Measurements from ENCODE around the gene CAPRIN2.

Gene CAPRIN2

GRCh38 chr12:30754750-30755394, at the start of gene CAPRIN2:
CAPRIN2 (minus strand) TSS chr12:30754951; CDS start chr12:30753520, 1,431 bp downstream.
- peak; percentile 99 for DNase-seq

GRCh38 chr12:30797689-30798088, 42.9 kb upstream of the CAPRIN2 start:
- no peak for DNase-seq

GRCh38 chr12:30796891-30797371, 42.2 kb upstream of the CAPRIN2 start:
- peak; percentile 57 for DNase-seq

- DNase-seq: peak; percentile 79
These were observed 41.6 kb upstream of the CAPRIN2 start for GRCh38 chr12:30796313-30796780.

GRCh38 chr12:30795410-30796312, 40.9 kb upstream of the CAPRIN2 start:
- DNase-seq: peak; percentile 79

- DNase-seq: peak; percentile 91
These were observed 40.0 kb upstream of the CAPRIN2 start for GRCh38 chr12:30794591-30795409.

GRCh38 chr12:30794020-30794419, 39.3 kb upstream of the CAPRIN2 start:
- DNase-seq: no peak

- peak; percentile 25 for DNase-seq
These were observed 38.1 kb upstream of the CAPRIN2 start for GRCh38 chr12:30792648-30793499.

GRCh38 chr12:30792085-30792484, 37.3 kb upstream of the CAPRIN2 start:
- DNase-seq: no peak

- no peak for DNase-seq
These were observed 34.0 kb upstream of the CAPRIN2 start for GRCh38 chr12:30788754-30789153.

GRCh38 chr12:30785630-30786029, 30.9 kb upstream of the CAPRIN2 start:
- no peak for DNase-seq

- no peak for DNase-seq
These were observed 29.8 kb upstream of the CAPRIN2 start for GRCh38 chr12:30784508-30784907.

- no peak for DNase-seq
These were observed 29.2 kb upstream of the CAPRIN2 start for GRCh38 chr12:30783946-30784345.

- DNase-seq: no peak
These were observed 27.8 kb upstream of the CAPRIN2 start for GRCh38 chr12:30782316-30783173.

- DNase-seq: no peak
These were observed 24.8 kb upstream of the CAPRIN2 start for GRCh38 chr12:30779578-30779977.

- no peak for DNase-seq
These were observed 24.4 kb upstream of the CAPRIN2 start for GRCh38 chr12:30779178-30779577.

- DNase-seq: no peak
These were observed 19.8 kb upstream of the CAPRIN2 start for GRCh38 chr12:30774599-30774998.

GRCh38 chr12:30769802-30770201, 15.1 kb upstream of the CAPRIN2 start:
- no peak for DNase-seq

- DNase-seq: peak; percentile 89
These were observed 9.5 kb upstream of the CAPRIN2 start for GRCh38 chr12:30764251-30764650.

GRCh38 chr12:30763053-30763452, 8.3 kb upstream of the CAPRIN2 start:
- no peak for DNase-seq

- no peak for DNase-seq
These were observed 7.0 kb upstream of the CAPRIN2 start for GRCh38 chr12:30761730-30762129.
